Astrocyte (in vitro differentiated cells and primary cell): ENCODE data around the gene PROM1. TPM values are rescaled to one million over a fixed set of nuclear protein-coding genes. Genes with fewer than 3 reads are reported as not detected.

Source experiments
- DNase-seq: peaks from one replicate; pipeline ENCODE4 v3.0.0-alpha.2; 2010; ENCODE audit warnings: low read depth
- FAIRE-seq: peaks from 2 replicates; lab custom pipeline; 2011; peaks lifted over from hg19 to GRCh38; lab: Jason Lieb, UNC
- H2AFZ ChIP-seq: 2 replicates; pipeline ENCODE4 v1.6.0; 2012; ENCODE audit warnings: low read depth, low read length, inconsistent platforms
- H3K27ac ChIP-seq: 2 replicates; pipeline ENCODE4 v1.5.1; 2011; ENCODE audit warnings: low read depth, low read length, inconsistent platforms
- H3K27me3 ChIP-seq: 2 replicates; pipeline ENCODE4 v1.6.0; 2011; ENCODE audit warnings: low read length, inconsistent platforms; ENCODE audit not compliant: insufficient read depth
- H3K36me3 ChIP-seq: 2 replicates; pipeline ENCODE4 v1.5.1; 2011; ENCODE audit warnings: low read length, inconsistent platforms; ENCODE audit not compliant: insufficient read depth
- H3K4me1 ChIP-seq: 2 replicates; pipeline ENCODE4 v1.5.1; 2011; ENCODE audit warnings: low read length, inconsistent platforms; ENCODE audit not compliant: insufficient read depth
- H3K4me2 ChIP-seq: 2 replicates; pipeline ENCODE4 v1.6.0; 2012; ENCODE audit warnings: low read length, inconsistent platforms
- H3K4me3 ChIP-seq: 2 replicates; pipeline ENCODE4 v1.5.1; 2011; ENCODE audit warnings: low read depth, mild to moderate bottlenecking, low read length, inconsistent platforms; ENCODE audit not compliant: insufficient read depth
- H3K79me2 ChIP-seq: 2 replicates; pipeline ENCODE4 v1.6.0; 2012; ENCODE audit warnings: mild to moderate bottlenecking, low read length, inconsistent platforms; ENCODE audit not compliant: insufficient read depth
- H3K9ac ChIP-seq: 2 replicates; pipeline ENCODE4 v1.6.0; 2012; ENCODE audit warnings: mild to moderate bottlenecking, low read length, inconsistent platforms
- H3K9me3 ChIP-seq: 2 replicates; pipeline ENCODE4 v1.5.1; 2012; ENCODE audit warnings: low read depth, mild to moderate bottlenecking, low read length, inconsistent platforms; ENCODE audit not compliant: insufficient read depth
- H4K20me1 ChIP-seq: 2 replicates; pipeline ENCODE4 v1.6.0; 2012; ENCODE audit warnings: low read length, inconsistent platforms; ENCODE audit not compliant: insufficient read depth
- H3K27ac Mint-ChIP-seq: one replicate; pipeline ENCODE4 v1.8.0; 2021; ENCODE audit warnings: mild to moderate bottlenecking, mixed read lengths; ENCODE audit not compliant: unreplicated experiment
- H3K27me3 Mint-ChIP-seq: one replicate; pipeline ENCODE4 v1.8.0; 2021; ENCODE audit warnings: low read depth, mixed read lengths; ENCODE audit not compliant: unreplicated experiment
- H3K36me3 Mint-ChIP-seq: one replicate; pipeline ENCODE4 v1.8.0; 2021; ENCODE audit warnings: low read depth, mixed read lengths; ENCODE audit not compliant: unreplicated experiment
- H3K4me1 Mint-ChIP-seq: one replicate; pipeline ENCODE4 v1.8.0; 2021; ENCODE audit warnings: low read depth, mixed read lengths; ENCODE audit not compliant: unreplicated experiment
- H3K4me3 Mint-ChIP-seq: one replicate; pipeline ENCODE4 v1.8.0; 2021; ENCODE audit warnings: mild to moderate bottlenecking, moderate library complexity, mixed read lengths; ENCODE audit not compliant: unreplicated experiment
- H3K9me3 Mint-ChIP-seq: one replicate; pipeline ENCODE4 v1.8.0; 2021; ENCODE audit warnings: mild to moderate bottlenecking, mixed read lengths; ENCODE audit not compliant: unreplicated experiment
- CTCF ChIP-seq: IDR thresholded peaks from 2 replicates; pipeline ENCODE4 v1.5.1; 2011; ENCODE audit warnings: low read depth, mild to moderate bottlenecking, inconsistent platforms, low read length, moderate library complexity; ENCODE audit not compliant: insufficient read depth
- EZH2 ChIP-seq: IDR thresholded peaks from 2 replicates; pipeline ENCODE4 v1.6.1; 2012; ENCODE audit warnings: mild to moderate bottlenecking, low read length, inconsistent platforms; ENCODE audit not compliant: insufficient read depth
- total RNA-seq: library from RNA; stranded (reverse); gene quantifications from 2 replicates; pipeline ENCODE4 v1.2.1, GENCODE V29; 2021

The PROM1 gene
- total RNA-seq, 1 donor from 2014 or later = 34.5 TPM

- H3K27me3 ChIP-seq = no peaks in the 10 kb centered on the region
- no peak overlapping the region for H3K27ac ChIP-seq
- no peak overlapping the region for H3K4me3 Mint-ChIP-seq
- no peak overlapping the region for H3K9ac ChIP-seq
- no peaks in the 10 kb centered on the region for H3K4me1 Mint-ChIP-seq
- H3K9me3 ChIP-seq = no peaks in the 10 kb centered on the region
- no peaks in the 10 kb centered on the region for H4K20me1 ChIP-seq
- H3K4me3 ChIP-seq = no peak overlapping the region
- H3K9me3 Mint-ChIP-seq = peaks cover 4% of the 10 kb centered on the region
- FAIRE-seq (no peak), DNase-seq (no peak)
- no peak overlapping the region for H2AFZ ChIP-seq
- H3K4me2 ChIP-seq = no peak overlapping the region
- no peaks in the 10 kb centered on the region for H3K4me1 ChIP-seq
- H3K27ac Mint-ChIP-seq = no peak overlapping the region
- no peaks in the 10 kb centered on the region for H3K79me2 ChIP-seq
- TF ChIP-seq CTCF (peak; percentile 24), EZH2 (no peak)
- no peaks in the 10 kb centered on the region for H3K27me3 Mint-ChIP-seq
- no peaks in the 10 kb centered on the region for H3K36me3 Mint-ChIP-seq
- H3K36me3 ChIP-seq = no peaks in the 10 kb centered on the region
These were observed 128.2 kb downstream of the PROM1 start for GRCh38 chr4:15955670-15956069.

GRCh38 chr4:15953625-15954024 is 130.2 kb downstream of the PROM1 start:
- Mint-ChIP-seq H3K9me3 (peaks cover 4% of the 10 kb centered on the region), H3K36me3 (no peaks in the 10 kb centered on the region)
- no peak for DNase-seq

More at GRCh38 chr4:15953625-15954024, 130.2 kb downstream of the PROM1 start:
- H4K20me1 ChIP-seq = no peaks in the 10 kb centered on the region
- TF ChIP-seq EZH2 (no peak), CTCF (no peak)
- H3K4me1 Mint-ChIP-seq = no peaks in the 10 kb centered on the region
- no peak overlapping the region for H3K4me3 Mint-ChIP-seq
- no peaks in the 10 kb centered on the region for H3K79me2 ChIP-seq
- no peak overlapping the region for H3K27ac Mint-ChIP-seq
- H3K36me3 ChIP-seq = no peaks in the 10 kb centered on the region
- no peaks in the 10 kb centered on the region for H3K4me1 ChIP-seq
- H3K27me3 ChIP-seq = no peaks in the 10 kb centered on the region
- FAIRE-seq = no peak
- no peaks in the 10 kb centered on the region for H3K27me3 Mint-ChIP-seq
- H3K27ac ChIP-seq = no peak overlapping the region
- H3K9ac ChIP-seq = no peak overlapping the region
- H3K9me3 ChIP-seq = no peaks in the 10 kb centered on the region
- no peak overlapping the region for H3K4me2 ChIP-seq
- no peak overlapping the region for H2AFZ ChIP-seq
- H3K4me3 ChIP-seq = no peak overlapping the region
